ENCODE results near the gene PRRC2C.

DNA sequence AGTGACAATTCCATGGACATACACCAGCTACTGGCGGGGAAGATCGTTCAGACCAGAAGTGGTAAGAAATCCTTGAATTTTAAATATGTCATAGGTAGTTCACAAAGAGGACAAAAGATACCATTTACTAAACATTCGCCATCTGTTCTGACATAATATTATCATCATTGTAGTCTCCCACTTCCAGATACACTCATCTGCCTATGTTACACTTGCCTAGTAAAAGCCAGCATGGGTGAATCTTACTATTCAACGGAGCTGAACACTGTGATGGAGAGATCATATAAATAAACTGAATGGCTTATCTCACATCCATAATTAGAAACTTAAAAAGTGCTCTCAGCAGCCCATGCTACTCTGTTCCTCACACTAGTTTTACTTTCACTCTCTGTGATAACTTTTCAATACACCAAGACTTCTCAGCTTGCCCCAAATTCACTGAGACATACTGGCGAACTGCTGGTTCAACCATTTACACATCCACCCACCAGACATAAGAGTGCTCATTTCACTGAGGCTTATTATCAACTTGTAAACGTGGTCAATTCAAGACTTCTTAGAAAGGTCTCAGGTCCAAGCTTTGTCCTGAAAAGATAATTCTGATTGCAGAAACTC, 463 bp upstream of the PRRC2C start:
- TF ChIP-seq POLR2AphosphoS5 (IDR thresholded peaks at IDR 0.05; ENCODE audit: low read depth, low read length) = no peak
- TF ChIP-seq TAF1 (IDR thresholded peaks at IDR 0.05; ENCODE audit: borderline replicate concordance, insufficient read depth, low read length) = no peak

All from PFSK-1 (cell line).